ENCODE results near the gene OPTN. TPM values are rescaled to one million over a fixed set of nuclear protein-coding genes. Genes with fewer than 3 reads are reported as not detected.

OPTN gene
- polyA plus RNA-seq, 1 of the 3 experiments (the other 2 are of a cell fraction) = 21.6 TPM

- POLR2A ChIA-PET = no interaction called here
- no peak overlapping the region for H3K27ac ChIP-seq (ENCODE audit: low read depth in 2 of 2, low read length in 1 of 2)
- H3K36me3 ChIP-seq (replicated peaks in 1 of 2; ENCODE audit: control insufficient read depth in 1 of 2, insufficient read depth in 2 of 2, low read length in 1 of 2) = peaks cover 44 to 49% of the 10 kb centered on the region in 2 experiments
- H3K4me3 ChIP-seq (ENCODE audit: low read depth in 2 of 2, low read length in 1 of 2) = no peak overlapping the region
- H3K79me2 ChIP-seq (ENCODE audit: insufficient read depth) = no peaks in the 10 kb centered on the region; the same call in 1 of the 2 replicates
- CTCF ChIA-PET = interaction anchor here (0.7 to 1.5 kb wide), 2 partner anchors 18 to 158 kb away, joined by 3 to 7 read pairs; partner anchors contain the start of gene OPTN
- no peaks in the 10 kb centered on the region for H3K27me3 ChIP-seq (ENCODE audit: insufficient read depth)
- H4K20me1 ChIP-seq (ENCODE audit: insufficient read depth) = no peaks in the 10 kb centered on the region
- DNase-seq = no peak
- no peak overlapping the region for H3K9ac ChIP-seq
- H3K4me2 ChIP-seq = no peak overlapping the region
- no peaks in the 10 kb centered on the region for H3K9me2 ChIP-seq
- H2AFZ ChIP-seq (ENCODE audit: low read depth) = no peak overlapping the region
- no peak for TF ChIP-seq ZBTB33 (IDR thresholded peaks at IDR 0.05; ENCODE audit: borderline replicate concordance, low read depth)
- no peak for TF ChIP-seq FOXJ3 (CRISPR knock-in tag; IDR thresholded peaks at IDR 0.05)
- no peak for TF ChIP-seq TCF12 (IDR thresholded peaks at IDR 0.05)
- TF ChIP-seq NFIC (IDR thresholded peaks at IDR 0.05; ENCODE audit: borderline replicate concordance) = no peak
- no peak for TF ChIP-seq TAF1 (IDR thresholded peaks at IDR 0.05; ENCODE audit: borderline replicate concordance, low read depth, low read length)
- TF ChIP-seq, protein P1, sequence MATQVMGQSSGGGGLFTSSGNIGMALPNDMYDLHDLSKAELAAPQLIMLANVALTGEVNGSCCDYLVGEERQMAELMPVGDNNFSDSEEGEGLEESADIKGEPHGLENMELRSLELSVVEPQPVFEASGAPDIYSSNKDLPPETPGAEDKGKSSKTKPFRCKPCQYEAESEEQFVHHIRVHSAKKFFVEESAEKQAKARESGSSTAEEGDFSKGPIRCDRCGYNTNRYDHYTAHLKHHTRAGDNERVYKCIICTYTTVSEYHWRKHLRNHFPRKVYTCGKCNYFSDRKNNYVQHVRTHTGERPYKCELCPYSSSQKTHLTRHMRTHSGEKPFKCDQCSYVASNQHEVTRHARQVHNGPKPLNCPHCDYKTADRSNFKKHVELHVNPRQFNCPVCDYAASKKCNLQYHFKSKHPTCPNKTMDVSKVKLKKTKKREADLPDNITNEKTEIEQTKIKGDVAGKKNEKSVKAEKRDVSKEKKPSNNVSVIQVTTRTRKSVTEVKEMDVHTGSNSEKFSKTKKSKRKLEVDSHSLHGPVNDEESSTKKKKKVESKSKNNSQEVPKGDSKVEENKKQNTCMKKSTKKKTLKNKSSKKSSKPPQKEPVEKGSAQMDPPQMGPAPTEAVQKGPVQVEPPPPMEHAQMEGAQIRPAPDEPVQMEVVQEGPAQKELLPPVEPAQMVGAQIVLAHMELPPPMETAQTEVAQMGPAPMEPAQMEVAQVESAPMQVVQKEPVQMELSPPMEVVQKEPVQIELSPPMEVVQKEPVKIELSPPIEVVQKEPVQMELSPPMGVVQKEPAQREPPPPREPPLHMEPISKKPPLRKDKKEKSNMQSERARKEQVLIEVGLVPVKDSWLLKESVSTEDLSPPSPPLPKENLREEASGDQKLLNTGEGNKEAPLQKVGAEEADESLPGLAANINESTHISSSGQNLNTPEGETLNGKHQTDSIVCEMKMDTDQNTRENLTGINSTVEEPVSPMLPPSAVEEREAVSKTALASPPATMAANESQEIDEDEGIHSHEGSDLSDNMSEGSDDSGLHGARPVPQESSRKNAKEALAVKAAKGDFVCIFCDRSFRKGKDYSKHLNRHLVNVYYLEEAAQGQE (IDR thresholded peaks at IDR 0.05; ENCODE audit: low read depth, low read length) = no peak
- TF ChIP-seq EZH2phosphoT487 (IDR thresholded peaks at IDR 0.05; ENCODE audit: borderline replicate concordance, low read depth) = no peak
- no peak for TF ChIP-seq GATA2 (CRISPR knock-in tag; IDR thresholded peaks at IDR 0.05)
- TF ChIP-seq, protein P2, sequence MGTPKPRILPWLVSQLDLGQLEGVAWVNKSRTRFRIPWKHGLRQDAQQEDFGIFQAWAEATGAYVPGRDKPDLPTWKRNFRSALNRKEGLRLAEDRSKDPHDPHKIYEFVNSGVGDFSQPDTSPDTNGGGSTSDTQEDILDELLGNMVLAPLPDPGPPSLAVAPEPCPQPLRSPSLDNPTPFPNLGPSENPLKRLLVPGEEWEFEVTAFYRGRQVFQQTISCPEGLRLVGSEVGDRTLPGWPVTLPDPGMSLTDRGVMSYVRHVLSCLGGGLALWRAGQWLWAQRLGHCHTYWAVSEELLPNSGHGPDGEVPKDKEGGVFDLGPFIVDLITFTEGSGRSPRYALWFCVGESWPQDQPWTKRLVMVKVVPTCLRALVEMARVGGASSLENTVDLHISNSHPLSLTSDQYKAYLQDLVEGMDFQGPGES (IDR thresholded peaks at IDR 0.05; ENCODE audit: low read depth, low read length) = no peak
- TF ChIP-seq EP300 (IDR thresholded peaks at IDR 0.05; ENCODE audit: borderline replicate concordance in 1 of 2, low read depth in 1 of 2, low read length in 1 of 2) = no peak
- TF ChIP-seq, protein P3, sequence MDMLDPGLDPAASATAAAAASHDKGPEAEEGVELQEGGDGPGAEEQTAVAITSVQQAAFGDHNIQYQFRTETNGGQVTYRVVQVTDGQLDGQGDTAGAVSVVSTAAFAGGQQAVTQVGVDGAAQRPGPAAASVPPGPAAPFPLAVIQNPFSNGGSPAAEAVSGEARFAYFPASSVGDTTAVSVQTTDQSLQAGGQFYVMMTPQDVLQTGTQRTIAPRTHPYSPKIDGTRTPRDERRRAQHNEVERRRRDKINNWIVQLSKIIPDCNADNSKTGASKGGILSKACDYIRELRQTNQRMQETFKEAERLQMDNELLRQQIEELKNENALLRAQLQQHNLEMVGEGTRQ (IDR thresholded peaks at IDR 0.05; ENCODE audit: borderline replicate concordance, low read depth, low read length) = no peak
- TF ChIP-seq, protein P4, sequence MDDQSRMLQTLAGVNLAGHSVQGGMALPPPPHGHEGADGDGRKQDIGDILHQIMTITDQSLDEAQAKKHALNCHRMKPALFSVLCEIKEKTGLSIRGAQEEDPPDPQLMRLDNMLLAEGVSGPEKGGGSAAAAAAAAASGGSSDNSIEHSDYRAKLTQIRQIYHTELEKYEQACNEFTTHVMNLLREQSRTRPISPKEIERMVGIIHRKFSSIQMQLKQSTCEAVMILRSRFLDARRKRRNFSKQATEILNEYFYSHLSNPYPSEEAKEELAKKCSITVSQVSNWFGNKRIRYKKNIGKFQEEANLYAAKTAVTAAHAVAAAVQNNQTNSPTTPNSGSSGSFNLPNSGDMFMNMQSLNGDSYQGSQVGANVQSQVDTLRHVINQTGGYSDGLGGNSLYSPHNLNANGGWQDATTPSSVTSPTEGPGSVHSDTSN (IDR thresholded peaks at IDR 0.05) = no peak
- no peak for TF ChIP-seq NRF1 (IDR thresholded peaks at IDR 0.05; ENCODE audit: low read depth, low read length)
- TF ChIP-seq GABPA (IDR thresholded peaks at IDR 0.05; ENCODE audit: low read depth) = no peak
- TF ChIP-seq FOSL2 (IDR thresholded peaks at IDR 0.05; ENCODE audit: borderline replicate concordance, low read depth) = no peak
- no peak for TF ChIP-seq RFX5 (IDR thresholded peaks at IDR 0.05; ENCODE audit: low read length)
- no peak for TF ChIP-seq MEF2A (IDR thresholded peaks at IDR 0.05; ENCODE audit: borderline replicate concordance, low read depth)
- TF ChIP-seq YY1 (IDR thresholded peaks at IDR 0.05; ENCODE audit: low read depth) = no peak
- no peaks in the 10 kb centered on the region for H3K4me1 ChIP-seq (ENCODE audit: control insufficient read depth in 1 of 2, insufficient read depth in 2 of 2, low read depth in 1 of 2, low read length in 1 of 2)
- peaks cover 3% of the 10 kb centered on the region for H3F3A ChIP-seq (replicated peaks; ENCODE audit: insufficient read depth)
- H3K9me3 ChIP-seq = no peaks in the 10 kb centered on the region
- 80% methylated on average over 13 of the region's 14 CpGs for WGBS (ENCODE audit: low lambda C conversion rate)
These were observed 18.1 kb downstream of the OPTN start for GRCh38 chr10:13117841-13118783.

Measured in SK-N-SH (cell line).